HG03439 (cell line): ENCODE data around the gene ZNF816.
"Not testable (repeated sequence)": the region's sequence is repeated elsewhere in the genome, so short reads cannot be mapped to it uniquely, and the experiment has no call there.

Experiments
- ATAC-seq: cut with Tn5 transposase; IDR thresholded peaks from one replicate; pipeline ENCODE4 v1.9.1; 2021; ENCODE audit warnings: mild to moderate bottlenecking, moderate library complexity; ENCODE audit not compliant: unreplicated experiment

ZNF816 gene

GRCh38 chr19:52962394-52963246, at the start of gene ZNF816:
TSS of gene ZNF816 (minus strand) at chr19:52962881. CDS start at chr19:52956089, 6,792 bp downstream.
- peak; percentile 96 for ATAC-seq

DNA sequence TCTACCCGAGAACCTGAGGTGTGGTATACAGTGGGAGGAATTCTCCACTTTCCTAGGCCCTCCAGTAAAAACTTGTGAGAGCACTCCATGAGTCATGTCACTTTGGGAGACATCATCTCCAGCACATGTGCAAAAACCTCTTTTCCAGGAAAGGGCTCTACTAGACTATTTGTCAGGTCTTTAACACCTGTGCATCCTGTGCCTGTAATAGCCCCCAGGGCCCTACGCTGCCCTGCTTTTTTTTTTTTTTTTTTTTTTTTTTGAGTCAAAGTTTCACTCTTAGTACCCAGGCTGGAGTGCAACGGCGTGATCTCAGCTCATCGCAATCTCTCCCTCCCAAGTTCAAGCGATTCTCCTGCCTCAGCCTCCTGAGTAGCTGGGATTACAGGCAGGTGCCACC, 49.3 kb upstream of the ZNF816 start:
- ATAC-seq, result no peak

DNA sequence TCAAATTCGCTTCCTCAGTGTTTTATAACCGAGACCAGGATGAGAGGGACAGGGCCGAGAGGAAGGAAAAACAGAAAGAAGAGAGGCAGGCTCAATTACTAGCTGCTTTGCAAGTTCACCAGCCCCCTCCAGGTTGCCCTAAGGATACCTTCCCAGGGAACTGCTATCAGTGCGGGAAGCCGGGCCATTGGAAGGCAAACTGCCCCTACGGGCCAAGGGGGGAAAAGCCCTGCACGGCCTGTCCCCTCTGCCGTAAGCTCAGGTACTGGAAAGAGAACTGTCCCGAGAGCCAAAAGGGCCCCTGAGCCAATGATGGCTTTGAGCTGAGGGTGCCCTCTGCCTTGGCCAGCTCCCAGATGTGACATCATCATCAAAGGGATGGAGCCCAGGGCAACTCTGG, 47.8 kb upstream of the ZNF816 start:
- no peak for ATAC-seq

DNA sequence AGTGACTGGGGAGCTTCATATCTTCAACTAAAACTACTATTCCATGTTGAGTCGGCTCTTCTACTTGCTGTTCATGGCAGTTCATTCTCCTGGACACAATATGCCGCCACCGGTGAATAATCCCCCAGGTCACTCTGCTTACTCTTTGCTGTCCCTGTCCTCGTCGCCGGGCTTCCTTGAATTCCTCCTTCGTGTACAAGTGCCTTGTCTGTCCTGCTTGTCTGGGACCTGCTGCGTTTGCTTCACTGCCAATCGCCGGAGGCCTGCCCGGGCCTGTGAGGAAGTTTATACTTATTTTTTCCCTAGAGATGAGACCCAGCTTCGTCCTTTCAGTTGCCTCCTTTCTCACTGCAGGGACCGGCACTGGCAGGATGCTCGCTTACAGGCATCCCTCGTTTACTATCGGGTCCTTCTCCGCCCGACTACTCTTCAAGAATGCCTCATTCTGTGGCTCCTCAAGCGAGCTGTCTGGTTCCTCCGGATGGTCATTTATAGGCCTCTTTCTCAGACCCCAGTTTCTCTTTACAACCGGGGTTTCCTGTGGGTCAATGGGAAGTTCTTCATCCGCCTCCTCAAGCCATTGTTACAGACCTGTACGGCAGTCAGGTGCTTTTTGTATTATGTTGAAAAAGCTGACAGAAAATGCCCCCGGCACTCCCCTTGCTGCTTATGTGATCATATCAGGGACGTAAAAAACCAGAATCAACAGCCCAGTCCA, 45.5 kb upstream of the ZNF816 start:
- ATAC-seq, result no peak

DNA sequence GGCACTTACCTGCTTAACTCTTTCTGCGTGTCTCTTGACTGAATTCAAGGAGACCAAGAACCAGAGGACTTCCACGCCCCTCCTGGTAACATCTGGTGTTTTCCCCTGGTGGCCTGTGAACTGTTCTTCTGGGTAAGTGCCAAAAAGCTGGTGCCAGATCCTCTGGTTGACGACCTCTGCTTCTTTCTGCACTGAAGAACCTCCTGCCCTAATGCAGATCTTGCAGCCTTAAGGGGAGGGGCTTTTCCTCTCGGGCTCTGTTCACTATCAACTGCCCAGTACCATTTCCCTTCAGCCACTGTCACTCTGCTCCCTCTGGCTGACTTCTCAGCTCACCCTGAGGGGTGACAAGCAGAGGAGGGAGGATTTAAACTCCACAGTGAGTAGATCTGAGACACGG, 44.9 kb upstream of the ZNF816 start:
- no peak for ATAC-seq

DNA sequence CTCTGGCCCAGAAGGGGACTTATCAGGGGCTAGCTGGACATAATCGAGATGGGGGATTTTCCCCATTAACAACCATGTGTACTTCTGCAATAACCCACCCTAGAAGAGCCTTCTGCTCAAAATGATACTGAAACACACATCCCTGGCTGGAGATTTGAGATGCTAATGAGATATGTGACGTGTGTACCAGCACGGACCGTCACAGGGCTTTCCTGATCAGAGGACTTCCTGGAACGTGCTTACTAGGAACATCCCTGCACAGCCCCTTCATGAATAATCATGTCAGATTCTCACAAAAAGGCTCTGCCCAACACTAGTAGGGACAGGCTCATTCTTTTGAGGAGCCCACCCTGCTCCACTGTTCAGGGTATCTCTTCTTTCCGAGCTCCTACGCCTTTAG, 44.5 kb upstream of the ZNF816 start:
- ATAC-seq, result no peak

- no peak for ATAC-seq
Measured at GRCh38 chr19:53004242-53004641, 41.6 kb upstream of the ZNF816 start.

DNA sequence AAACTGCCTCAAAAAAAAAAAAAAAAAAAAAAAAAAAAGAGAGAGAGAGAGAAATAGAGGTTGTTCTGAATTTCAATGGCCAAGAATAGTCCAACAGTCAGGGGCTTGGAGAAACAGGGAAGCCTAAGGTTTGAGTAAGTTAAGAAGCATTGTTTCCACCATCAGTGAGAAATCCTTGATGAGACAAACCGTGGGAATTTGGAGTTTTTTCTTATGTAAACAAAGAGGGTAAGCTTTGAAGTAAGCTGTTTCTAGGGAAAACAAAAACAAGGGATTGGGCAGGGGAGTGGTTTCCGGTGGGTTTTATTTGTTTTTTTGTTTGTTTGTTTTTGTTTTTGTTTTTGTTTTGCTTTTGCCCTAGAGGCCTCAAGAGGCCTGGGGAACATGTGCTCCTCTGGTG, 39.8 kb upstream of the ZNF816 start:
- ATAC-seq, result no peak

- ATAC-seq, result no peak
Measured at GRCh38 chr19:52997975-52998374, 35.3 kb upstream of the ZNF816 start.

GRCh38 chr19:52995711-52996110, 33.0 kb upstream of the ZNF816 start:
- ATAC-seq, result no peak

- no peak for ATAC-seq
Measured at GRCh38 chr19:52993342-52994178, 30.9 kb upstream of the ZNF816 start.

DNA sequence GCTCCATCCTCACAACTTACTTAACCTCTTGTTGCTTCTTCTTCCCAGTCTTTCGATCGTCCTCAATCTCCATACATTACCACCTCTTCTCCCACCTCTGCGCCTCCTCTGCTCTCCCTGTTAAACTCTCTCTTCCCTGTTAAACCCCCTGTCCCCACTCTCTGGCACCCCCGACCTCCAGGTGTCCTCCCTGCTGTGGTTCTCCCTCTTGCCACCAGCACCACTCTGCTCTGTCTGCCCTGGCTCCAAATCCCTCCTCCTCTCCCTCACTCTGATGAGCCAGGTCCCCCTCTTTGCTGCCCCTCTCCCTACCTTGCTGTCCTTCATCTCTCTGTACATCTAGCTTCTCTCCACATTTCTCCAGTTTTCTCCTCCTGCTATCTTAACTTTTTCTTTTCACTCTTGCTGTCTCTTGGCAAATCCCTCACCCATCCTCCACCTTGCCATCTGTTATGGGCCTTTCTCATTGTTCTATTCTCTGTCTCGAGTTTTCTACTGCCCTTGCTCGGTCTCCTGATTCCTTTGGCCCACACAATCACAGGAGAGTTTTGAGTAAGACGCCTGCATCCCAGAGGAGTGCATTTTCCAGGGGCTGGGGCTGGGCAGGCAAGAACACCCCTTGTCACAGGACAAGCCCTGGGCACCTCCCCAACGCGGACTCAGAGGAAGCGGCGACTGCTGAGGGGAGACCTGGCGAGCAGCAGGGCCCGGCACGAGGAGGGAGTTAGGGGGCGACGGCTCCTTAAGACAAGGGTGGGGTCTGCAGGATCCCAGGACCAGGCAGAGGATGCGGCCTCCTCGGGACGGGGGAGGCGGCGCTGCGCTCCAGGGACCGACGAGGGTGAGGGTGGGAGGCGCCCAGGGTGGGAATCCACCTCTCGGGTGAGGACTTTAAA, 29.7 kb upstream of the ZNF816 start:
- ATAC-seq, result no peak

GRCh38 chr19:52991484-52991883, 28.8 kb upstream of the ZNF816 start:
- no peak for ATAC-seq

GRCh38 chr19:52990759-52991418, 28.2 kb upstream of the ZNF816 start:
- no peak for ATAC-seq

DNA sequence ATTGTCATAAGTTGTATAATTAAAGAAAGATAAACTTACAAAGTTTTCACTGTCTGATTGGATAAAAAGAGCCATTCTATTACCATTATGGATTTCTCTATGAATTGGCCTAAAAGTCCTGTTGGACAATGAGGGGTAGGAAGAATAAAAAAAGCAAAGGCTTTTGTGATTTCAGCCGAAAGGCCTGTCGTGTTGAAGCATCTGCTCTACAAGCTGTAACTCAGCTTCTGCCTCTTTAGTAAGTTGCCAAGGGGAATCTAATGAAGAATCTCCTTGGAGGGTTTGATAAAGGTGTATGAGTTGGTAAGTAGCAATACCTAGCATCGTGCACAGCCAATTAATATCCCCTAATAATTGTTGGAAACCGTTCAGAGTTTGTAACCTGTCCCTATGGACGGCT, 25.8 kb upstream of the ZNF816 start:
- no peak for ATAC-seq

DNA sequence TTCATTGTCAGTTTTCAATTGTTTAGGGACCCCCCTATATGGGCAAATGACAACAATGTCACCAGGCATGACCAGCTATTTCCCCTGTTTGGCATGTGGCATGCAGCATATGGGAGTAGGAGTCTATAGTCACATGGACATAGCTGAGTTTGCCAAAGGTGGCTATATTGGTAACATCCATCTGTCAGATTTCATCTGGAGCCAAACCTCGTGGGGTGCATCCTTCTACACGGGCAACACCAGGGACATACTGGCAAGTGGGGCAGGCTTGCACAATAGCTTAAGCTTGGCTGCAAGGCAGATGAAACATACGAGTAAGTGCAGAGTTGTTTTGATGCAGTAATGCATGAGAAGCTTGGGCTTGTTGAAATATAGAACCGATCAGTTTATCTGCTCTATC, 24.5 kb upstream of the ZNF816 start:
- no peak for ATAC-seq

DNA sequence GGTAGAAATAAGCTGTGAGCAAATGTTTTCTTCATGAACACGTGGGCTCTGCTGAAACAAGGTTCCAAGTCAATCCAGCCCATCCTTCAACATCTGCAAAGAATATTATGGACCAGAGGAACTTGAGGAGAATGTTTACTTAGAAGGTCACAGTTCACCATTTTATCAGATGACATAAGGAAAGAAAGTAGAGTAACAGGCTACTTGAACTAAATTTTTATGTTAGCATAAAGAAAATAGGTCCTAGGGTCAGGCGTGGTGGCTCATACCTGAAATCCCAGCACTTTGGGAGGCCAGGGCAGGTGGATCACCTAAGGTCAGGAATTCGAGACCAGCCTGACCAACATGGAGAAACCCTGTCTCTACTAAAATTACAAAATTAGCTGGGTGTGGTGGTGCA, 20.5 kb upstream of the ZNF816 start:
- not testable (repeated sequence) for ATAC-seq

DNA sequence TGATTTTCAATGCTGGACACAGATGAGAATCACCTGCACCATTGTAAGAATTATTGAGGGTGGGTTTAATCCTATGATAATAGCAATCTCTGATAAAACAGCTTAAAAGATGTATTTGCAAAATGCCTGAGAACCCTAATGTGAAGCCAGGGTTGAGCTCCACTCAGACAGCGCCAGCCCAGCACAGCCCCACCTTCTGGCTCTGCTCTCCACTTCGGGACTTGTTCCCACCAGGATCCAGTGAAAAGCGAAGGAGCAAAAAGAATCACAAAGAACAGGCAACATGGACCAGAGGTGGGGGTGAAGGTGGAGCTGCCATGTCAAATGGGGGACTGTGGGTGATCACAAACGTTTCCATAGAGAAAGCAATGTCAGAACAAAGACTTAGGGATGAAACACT, 18.6 kb upstream of the ZNF816 start:
- ATAC-seq, result no peak

DNA sequence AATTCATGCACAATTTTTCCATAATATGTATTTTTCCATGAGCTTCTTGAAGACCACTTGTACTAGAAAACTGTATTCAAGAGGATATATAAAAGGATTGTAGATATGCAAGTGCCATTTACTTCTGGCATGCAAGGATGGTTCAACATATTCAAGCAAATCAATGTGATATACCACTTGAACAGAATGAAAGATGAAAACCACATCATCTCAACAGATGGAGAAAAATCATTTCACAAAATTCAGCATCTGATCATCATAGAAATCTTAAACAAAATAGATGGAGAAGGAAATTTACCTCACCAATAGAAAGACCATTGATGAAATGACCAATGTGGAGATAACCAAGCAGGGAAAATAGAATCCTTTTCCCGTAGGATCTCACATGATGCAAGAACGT, 5.1 kb upstream of the ZNF816 start:
- no peak for ATAC-seq

- ATAC-seq, result peak; percentile 15
Measured at GRCh38 chr19:52963247-52963618, 552 bp upstream of the ZNF816 start.
